Thyroid gland (tissue), 4 donors: Measurements from ENCODE around the gene SRGAP1. TPM values are rescaled to one million over a fixed set of nuclear protein-coding genes. Genes with fewer than 3 reads are reported as not detected.
A peak's percentile ranks its signal among the peaks of the same experiment; 100 is the strongest.

Experiments used
- DNase-seq, 2 donors: peaks; one replicate each; pipeline ENCODE4 v3.0.0-alpha.2; 2019
- H3K27ac ChIP-seq, 3 donors: fragments of 200-600 bp; sonication (generic); 1 replicate in 2 of 3; 2 replicates in 1 of 3; pipeline ENCODE4 v1.5.1; 2016 to 2019; ENCODE audit warnings: mild to moderate bottlenecking in 1 of 3, moderate library complexity in 1 of 3
- H3K27me3 ChIP-seq: fragments of 200-600 bp; sonication (generic); one replicate; pipeline ENCODE4 v1.5.1; 2019
- H3K36me3 ChIP-seq, 2 donors: fragments of 200-600 bp; sonication (generic); one replicate each; pipeline ENCODE4 v1.5.1; 2016 to 2019
- H3K4me1 ChIP-seq, 2 donors: fragments of 200-600 bp; sonication (generic); one replicate each; pipeline ENCODE4 v1.5.1; 2017 to 2019
- H3K4me3 ChIP-seq, 3 donors: fragments of 200-600 bp; sonication (generic); replicated peaks in 1 of 3; 1 replicate in 2 of 3; 2 replicates in 1 of 3; pipeline ENCODE4 v1.5.1; 2016; ENCODE audit warnings: mild to moderate bottlenecking in 1 of 3
- H3K9me3 ChIP-seq: fragments of 200-600 bp; sonication (generic); one replicate; pipeline ENCODE4 v1.5.1; 2017
- POLR2A ChIP-seq, 2 donors: fragments of 450-650 bp; IDR thresholded peaks; one replicate each; pipeline ENCODE4 v1.6.1; 2017; ENCODE audit warnings: antibody characterized with exemption in 2 of 2, mild to moderate bottlenecking in 2 of 2, moderate library complexity in 1 of 2
- WGBS, 2 donors: methylation state at CpG; one replicate each; pipeline ENCODE4 v1.1.5; 2017; 5-methylcytosine and 5-hydroxymethylcytosine counted together
- intact Hi-C: fragments of 100-400 bp; cut with DNase I; formaldehyde crosslinking; loops from one replicate; pipeline ENCODE4 v1.15.1; 2023
- total RNA-seq, 4 donors: library from RNA; depleted of rRNA; stranded (reverse); fragments of >200 nt; gene quantifications; one replicate each; pipeline ENCODE4 v1.2.3, GENCODE V29; 2016
- TF ChIP-seq, protein P1 (sequence below), 6 experiments: fragments of 200-600 bp in 3 of 6; fragments of 450-650 bp in 3 of 6; sonication (generic) in 3 of 6; IDR thresholded peaks; one replicate each; pipeline ENCODE4 v1.5.1; 2016 to 2019; ENCODE audit warnings: antibody characterized with exemption in 6 of 6, mild to moderate bottlenecking in 2 of 6, inconsistent platforms in 1 of 6, moderate library complexity in 1 of 6

SRGAP1 gene
- total RNA-seq, 4 donors from 2014 or later = 14.1 to 26.3 (median 20.9) TPM

GRCh38 chr12:64093689-64094088 is 249.2 kb downstream of the SRGAP1 start:
- WGBS, 2 donors = 95 to 97% methylated on average over 3 of the region's 3 CpGs
- Histone ChIP-seq H3K9me3 (no peaks in the 10 kb centered on the region), H3K4me3 (no peak overlapping the region), H3K4me1 (peaks cover 6 to 15% of the 10 kb centered on the region in 2 donors), H3K27ac (no peak overlapping the region), H3K36me3 (no peaks in the 10 kb centered on the region), H3K27me3 (no peaks in the 10 kb centered on the region)
- TF ChIP-seq, protein P1, sequence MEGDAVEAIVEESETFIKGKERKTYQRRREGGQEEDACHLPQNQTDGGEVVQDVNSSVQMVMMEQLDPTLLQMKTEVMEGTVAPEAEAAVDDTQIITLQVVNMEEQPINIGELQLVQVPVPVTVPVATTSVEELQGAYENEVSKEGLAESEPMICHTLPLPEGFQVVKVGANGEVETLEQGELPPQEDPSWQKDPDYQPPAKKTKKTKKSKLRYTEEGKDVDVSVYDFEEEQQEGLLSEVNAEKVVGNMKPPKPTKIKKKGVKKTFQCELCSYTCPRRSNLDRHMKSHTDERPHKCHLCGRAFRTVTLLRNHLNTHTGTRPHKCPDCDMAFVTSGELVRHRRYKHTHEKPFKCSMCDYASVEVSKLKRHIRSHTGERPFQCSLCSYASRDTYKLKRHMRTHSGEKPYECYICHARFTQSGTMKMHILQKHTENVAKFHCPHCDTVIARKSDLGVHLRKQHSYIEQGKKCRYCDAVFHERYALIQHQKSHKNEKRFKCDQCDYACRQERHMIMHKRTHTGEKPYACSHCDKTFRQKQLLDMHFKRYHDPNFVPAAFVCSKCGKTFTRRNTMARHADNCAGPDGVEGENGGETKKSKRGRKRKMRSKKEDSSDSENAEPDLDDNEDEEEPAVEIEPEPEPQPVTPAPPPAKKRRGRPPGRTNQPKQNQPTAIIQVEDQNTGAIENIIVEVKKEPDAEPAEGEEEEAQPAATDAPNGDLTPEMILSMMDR (IDR thresholded peaks at IDR 0.05) = no peak
- no peak for TF ChIP-seq POLR2A (IDR thresholded peaks at IDR 0.05)
- intact Hi-C loops = no loop called here
- no peak for DNase-seq

DNA sequence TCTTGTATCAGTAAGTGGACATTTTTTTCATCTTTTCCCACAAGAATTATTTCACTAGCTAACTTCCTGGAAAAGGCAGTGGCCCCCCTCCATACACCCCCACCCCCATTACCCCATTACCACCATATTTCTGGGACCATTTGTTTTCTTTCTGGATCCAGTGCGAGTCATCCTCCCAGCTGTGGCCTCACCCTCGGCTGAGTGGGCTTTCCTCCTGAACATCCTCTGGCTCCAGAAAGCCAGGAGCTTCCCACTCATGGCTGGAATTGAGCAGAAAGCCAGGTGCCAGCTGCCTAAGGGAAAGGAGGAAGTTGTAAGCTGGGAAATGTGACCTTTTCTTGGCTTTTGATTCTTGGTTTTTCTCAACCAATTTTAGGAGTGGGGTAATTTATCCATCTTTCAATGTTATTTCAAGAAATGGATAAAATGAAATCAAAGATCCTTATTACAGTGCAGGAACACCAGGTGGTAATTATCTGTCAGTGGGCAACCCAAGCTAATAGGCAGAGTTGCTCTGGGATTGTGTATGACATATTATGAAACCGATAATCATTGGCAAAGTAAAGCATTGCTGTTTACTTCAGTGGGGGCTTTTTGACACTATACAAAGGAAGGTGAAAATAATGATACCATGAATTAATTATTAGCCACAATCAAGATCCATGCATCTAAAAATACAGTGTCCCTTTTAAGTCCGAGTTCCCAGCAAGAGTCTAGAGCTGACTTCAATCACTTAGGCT is 253.0 kb downstream of the SRGAP1 start:
- no peaks in the 10 kb centered on the region for H3K36me3 ChIP-seq
- DNase-seq = no peak
- peaks cover 0 to 35% of the 10 kb centered on the region in 2 donors for H3K4me1 ChIP-seq
- 66 to 78% methylated on average over 4 of the region's 4 CpGs for WGBS, 2 donors
- TF ChIP-seq POLR2A (IDR thresholded peaks at IDR 0.05) = no peak
- TF ChIP-seq, protein P1 (IDR thresholded peaks at IDR 0.05) = no peak
- H3K4me3 ChIP-seq = no peak overlapping the region
- no peaks in the 10 kb centered on the region for H3K9me3 ChIP-seq
- no peak overlapping the region for H3K27ac ChIP-seq
- intact Hi-C loops = no loop called here
- H3K27me3 ChIP-seq = no peaks in the 10 kb centered on the region

GRCh38 chr12:64098709-64099354 is 254.3 kb downstream of the SRGAP1 start:
- Histone ChIP-seq H3K36me3 (no peaks in the 10 kb centered on the region), H3K9me3 (no peaks in the 10 kb centered on the region), H3K4me3 (no peak overlapping the region), H3K27ac (peak overlapping the region in 1 of 3 donors; percentile 32), H3K27me3 (no peaks in the 10 kb centered on the region), H3K4me1 (peaks cover 4 to 42% of the 10 kb centered on the region in 2 donors)
- 68 to 89% methylated on average over 2 of the region's 2 CpGs for WGBS, 2 donors
- TF ChIP-seq, protein P1 (IDR thresholded peaks at IDR 0.05) = no peak
- no peak for TF ChIP-seq POLR2A (IDR thresholded peaks at IDR 0.05)
- intact Hi-C loops = no loop called here
- no peak for DNase-seq

GRCh38 chr12:64099397-64099796 is 254.9 kb downstream of the SRGAP1 start:
- WGBS, 2 donors = 34 to 76% methylated on average over 5 of the region's 5 CpGs
- Histone ChIP-seq H3K36me3 (no peaks in the 10 kb centered on the region), H3K27ac (peak overlapping the region in 1 of 3 donors; percentile 32), H3K27me3 (no peaks in the 10 kb centered on the region), H3K4me3 (no peak overlapping the region), H3K9me3 (no peaks in the 10 kb centered on the region), H3K4me1 (peaks cover 9 to 48% of the 10 kb centered on the region in 2 donors)
- TF ChIP-seq, protein P1 (IDR thresholded peaks at IDR 0.05) = no peak
- no peak for TF ChIP-seq POLR2A (IDR thresholded peaks at IDR 0.05)
- DNase-seq = peak in 1 of 2 donors; percentile 44
- intact Hi-C loops = no loop called here

GRCh38 chr12:64102339-64102738 is 257.8 kb downstream of the SRGAP1 start:
- 94 to 95% methylated on average over 4 of the region's 4 CpGs for WGBS, 2 donors
- Histone ChIP-seq H3K36me3 (no peaks in the 10 kb centered on the region), H3K27ac (peak overlapping the region in 1 of 3 donors; percentile 17), H3K4me1 (peaks cover 18 to 56% of the 10 kb centered on the region in 2 donors), H3K4me3 (no peak overlapping the region), H3K9me3 (no peaks in the 10 kb centered on the region), H3K27me3 (no peaks in the 10 kb centered on the region)
- intact Hi-C loops = no loop called here
- TF ChIP-seq POLR2A (IDR thresholded peaks at IDR 0.05) = no peak
- DNase-seq = no peak
